HEK293 (cell line): ENCODE data around the gene ARHGAP5.

ENCODE experiments used
- TCF7L2 ChIP-seq: IDR thresholded peaks from 2 replicates; pipeline ENCODE4 v1.6.1; 2011; ENCODE audit warnings: low read depth, mild to moderate bottlenecking, inconsistent platforms, low read length, moderate library complexity, borderline replicate concordance
- ZBTB26 ChIP-seq: fragments of 450-650 bp; formaldehyde crosslinking; optimal IDR thresholded peaks from 2 replicates; pipeline ENCODE3; 2016; ENCODE audit warnings: missing biosample characterization, mild to moderate bottlenecking, missing genetic modification characterization
- ZIC2 ChIP-seq: fragments of 450-650 bp; formaldehyde crosslinking; IDR thresholded peaks from 2 replicates; pipeline ENCODE4 v1.5.1; 2016; ENCODE audit warnings: missing biosample characterization, missing genetic modification characterization
- ZNF148 ChIP-seq: fragments of 450-650 bp; formaldehyde crosslinking; IDR thresholded peaks from 2 replicates; pipeline ENCODE4 v1.5.0; 2017; ENCODE audit warnings: missing biosample characterization, missing genetic modification characterization, borderline replicate concordance
- ZNF510 ChIP-seq: fragments of 450-650 bp; formaldehyde crosslinking; IDR thresholded peaks from 2 replicates; pipeline ENCODE4 v1.5.1; 2018; ENCODE audit warnings: mild to moderate bottlenecking, missing genetic modification characterization, missing biosample characterization; ENCODE audit not compliant: insufficient replicate concordance
- ZNF549 ChIP-seq: fragments of 450-650 bp; IDR thresholded peaks from 2 replicates; pipeline ENCODE4 v1.5.1; 2018; ENCODE audit warnings: missing biosample characterization, missing genetic modification characterization, mild to moderate bottlenecking, inconsistent platforms, moderate library complexity
- TF ChIP-seq, protein P1 (sequence below): fragments of 450-650 bp; formaldehyde crosslinking; IDR thresholded peaks from 2 replicates; pipeline ENCODE4 v1.5.1; 2016; ENCODE audit warnings: missing biosample characterization, missing genetic modification characterization

GRCh38 chr14:32189811-32190210 lies 112.7 kb downstream of the ARHGAP5 start:
- TF ChIP-seq ZBTB26 (no peak), ZIC2 (tag by site-specific recombination) (no peak), ZNF148 (no peak), ZNF510 (tag by site-specific recombination) (no peak), TCF7L2 (no peak), ZNF549 (tag by site-specific recombination) (no peak)
- TF ChIP-seq, protein P1, sequence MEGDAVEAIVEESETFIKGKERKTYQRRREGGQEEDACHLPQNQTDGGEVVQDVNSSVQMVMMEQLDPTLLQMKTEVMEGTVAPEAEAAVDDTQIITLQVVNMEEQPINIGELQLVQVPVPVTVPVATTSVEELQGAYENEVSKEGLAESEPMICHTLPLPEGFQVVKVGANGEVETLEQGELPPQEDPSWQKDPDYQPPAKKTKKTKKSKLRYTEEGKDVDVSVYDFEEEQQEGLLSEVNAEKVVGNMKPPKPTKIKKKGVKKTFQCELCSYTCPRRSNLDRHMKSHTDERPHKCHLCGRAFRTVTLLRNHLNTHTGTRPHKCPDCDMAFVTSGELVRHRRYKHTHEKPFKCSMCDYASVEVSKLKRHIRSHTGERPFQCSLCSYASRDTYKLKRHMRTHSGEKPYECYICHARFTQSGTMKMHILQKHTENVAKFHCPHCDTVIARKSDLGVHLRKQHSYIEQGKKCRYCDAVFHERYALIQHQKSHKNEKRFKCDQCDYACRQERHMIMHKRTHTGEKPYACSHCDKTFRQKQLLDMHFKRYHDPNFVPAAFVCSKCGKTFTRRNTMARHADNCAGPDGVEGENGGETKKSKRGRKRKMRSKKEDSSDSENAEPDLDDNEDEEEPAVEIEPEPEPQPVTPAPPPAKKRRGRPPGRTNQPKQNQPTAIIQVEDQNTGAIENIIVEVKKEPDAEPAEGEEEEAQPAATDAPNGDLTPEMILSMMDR = no peak
